A549 treated with DMSO at 1 μM for 4 hours (cell line): Measurements from ENCODE around the gene HOOK1. TPM values are rescaled to one million over a fixed set of nuclear protein-coding genes. Genes with fewer than 3 reads are reported as not detected.

Source experiments
- total RNA-seq: library from RNA; stranded (reverse); fragments of 200-300 nt; extraction: Qiagen RNA extraction; gene quantifications from 5 replicates; pipeline ENCODE4 v1.2.3, GENCODE V29; 2022; ENCODE audit warnings: low read depth

HOOK1 gene
- total RNA-seq, result 0.25 to 0.66 TPM (median 0.31 TPM) in 5 replicates

GRCh38 chr1:59814901-59815825, at the start of gene HOOK1:
HOOK1 (plus strand) TSS chr1:59814949; CDS start chr1:59815118, 169 bp downstream.

Other genes with a start within 250 kb of the HOOK1 start
- 0.08 to 0.10 TPM (median 0.09 TPM) in 3 of 5 replicates, not detected in the others for gene CYP2J2, start 111.8 kb downstream of the HOOK1 start, total RNA-seq